PC-3 (cell line): ENCODE data around the gene ARHGEF4.

Source experiments
- EZH2 ChIP-seq: fragments of 300-600 bp; sonication (generic); IDR thresholded peaks from one replicate; pipeline ENCODE4 v1.6.1; 2017; ENCODE audit warnings: antibody characterized with exemption, mild to moderate bottlenecking, low read length; ENCODE audit not compliant: unreplicated experiment
- TF ChIP-seq, protein P1 (sequence below): fragments of 300-600 bp; sonication (generic); conservative IDR thresholded peaks from 2 replicates; pipeline ENCODE4 v1.5.1; 2017; ENCODE audit warnings: antibody characterized with exemption, low read depth, mild to moderate bottlenecking, low read length

DNA sequence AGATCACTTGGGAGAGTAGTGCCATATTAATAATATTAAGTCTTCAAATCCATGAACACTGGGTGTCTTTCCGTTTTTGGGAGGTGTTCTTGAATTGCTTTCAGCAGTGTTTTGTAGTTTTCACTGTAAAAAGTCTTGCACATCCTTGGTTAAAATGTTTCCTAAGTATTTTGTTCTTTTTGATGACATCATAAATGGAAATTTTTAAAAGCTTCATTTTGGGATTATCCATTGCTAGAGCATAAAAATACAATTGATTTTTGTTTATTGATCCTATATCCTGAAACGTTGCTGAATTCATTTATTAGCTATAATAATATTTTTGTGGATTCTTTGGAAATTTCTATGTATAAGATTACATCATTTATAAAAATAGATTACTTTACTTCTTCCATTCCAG is 96.8 kb downstream of the ARHGEF4 start:
- TF ChIP-seq, protein P1, sequence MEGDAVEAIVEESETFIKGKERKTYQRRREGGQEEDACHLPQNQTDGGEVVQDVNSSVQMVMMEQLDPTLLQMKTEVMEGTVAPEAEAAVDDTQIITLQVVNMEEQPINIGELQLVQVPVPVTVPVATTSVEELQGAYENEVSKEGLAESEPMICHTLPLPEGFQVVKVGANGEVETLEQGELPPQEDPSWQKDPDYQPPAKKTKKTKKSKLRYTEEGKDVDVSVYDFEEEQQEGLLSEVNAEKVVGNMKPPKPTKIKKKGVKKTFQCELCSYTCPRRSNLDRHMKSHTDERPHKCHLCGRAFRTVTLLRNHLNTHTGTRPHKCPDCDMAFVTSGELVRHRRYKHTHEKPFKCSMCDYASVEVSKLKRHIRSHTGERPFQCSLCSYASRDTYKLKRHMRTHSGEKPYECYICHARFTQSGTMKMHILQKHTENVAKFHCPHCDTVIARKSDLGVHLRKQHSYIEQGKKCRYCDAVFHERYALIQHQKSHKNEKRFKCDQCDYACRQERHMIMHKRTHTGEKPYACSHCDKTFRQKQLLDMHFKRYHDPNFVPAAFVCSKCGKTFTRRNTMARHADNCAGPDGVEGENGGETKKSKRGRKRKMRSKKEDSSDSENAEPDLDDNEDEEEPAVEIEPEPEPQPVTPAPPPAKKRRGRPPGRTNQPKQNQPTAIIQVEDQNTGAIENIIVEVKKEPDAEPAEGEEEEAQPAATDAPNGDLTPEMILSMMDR, result no peak
- TF ChIP-seq EZH2, result no peak
